HEK293 (cell line): ENCODE data around the gene ARHGEF11.

Experiments
- CTCF ChIA-PET: fragments of 350-600 bp; formaldehyde crosslinking; extraction: SDS; loops from one replicate; lab custom pipeline; 2021; ENCODE audit warnings: antibody characterized with exemption; lab: Yijun Ruan, JAX
- POLR2A ChIA-PET: fragments of 300-600 bp; formaldehyde crosslinking; extraction: SDS; loops from one replicate; lab custom pipeline; 2020; ENCODE audit warnings: antibody characterized with exemption, inconsistent platforms; lab: Yijun Ruan, JAX
- H3K27ac ChIP-seq: fragments of 200-500 bp; sonication (Bioruptor generic); 2 replicates; pipeline ENCODE4 v1.5.1; 2014; ENCODE audit warnings: low read depth, low read length, control low read depth, inconsistent platforms; ENCODE audit errors: extremely low read depth
- H3K36me3 ChIP-seq, 2 experiments: fragments of 200-500 bp in 1 of 2; sonication (Bioruptor generic) in 1 of 2; 1 replicate in 1 of 2; 2 replicates in 1 of 2; pipeline ENCODE4 v1.5.1; 2014 to 2017; ENCODE audit warnings: inconsistent platforms in 2 of 2, low read length in 2 of 2; ENCODE audit not compliant: control insufficient read depth in 2 of 2, insufficient read depth in 1 of 2
- H3K4me1 ChIP-seq: fragments of 200-500 bp; sonication (Bioruptor generic); 2 replicates; pipeline ENCODE4 v1.5.1; 2014; ENCODE audit warnings: mild to moderate bottlenecking, low read length, inconsistent platforms; ENCODE audit not compliant: control insufficient read depth, insufficient read depth
- H3K4me3 ChIP-seq: 2 replicates; pipeline ENCODE4 v1.5.1; 2011; ENCODE audit warnings: low read depth, mild to moderate bottlenecking, control low read depth, low read length, moderate library complexity
- H3K9me3 ChIP-seq: fragments of 200-500 bp; sonication (Bioruptor generic); 2 replicates; pipeline ENCODE4 v1.5.1; 2014; ENCODE audit warnings: low read depth, low read length, inconsistent platforms; ENCODE audit not compliant: control insufficient read depth, insufficient read depth
- BCL11A ChIP-seq: fragments of 450-650 bp; formaldehyde crosslinking; IDR thresholded peaks from 2 replicates; pipeline ENCODE4 v1.5.1; 2016; ENCODE audit warnings: low read depth, missing biosample characterization, missing genetic modification characterization
- SP2 ChIP-seq: fragments of 450-650 bp; formaldehyde crosslinking; IDR thresholded peaks from 2 replicates; pipeline ENCODE4 v1.5.1; 2016; ENCODE audit warnings: missing biosample characterization, missing genetic modification characterization
- ZBTB17 ChIP-seq: fragments of 450-650 bp; formaldehyde crosslinking; IDR thresholded peaks from 2 replicates; pipeline ENCODE4 v1.5.1; 2016; ENCODE audit warnings: missing biosample characterization, missing genetic modification characterization
- ZNF248 ChIP-seq: fragments of 450-650 bp; formaldehyde crosslinking; IDR thresholded peaks from 2 replicates; pipeline ENCODE4 v1.5.1; 2017; ENCODE audit warnings: missing biosample characterization, missing genetic modification characterization
- ZNF341 ChIP-seq: fragments of 450-650 bp; formaldehyde crosslinking; IDR thresholded peaks from 2 replicates; pipeline ENCODE4; 2016; ENCODE audit warnings: low read depth, missing biosample characterization, missing genetic modification characterization
- ZNF366 ChIP-seq: fragments of 450-650 bp; formaldehyde crosslinking; conservative IDR thresholded peaks from 2 replicates; pipeline ENCODE4 v1.5.1; 2016; ENCODE audit warnings: missing biosample characterization, missing genetic modification characterization
- ZNF48 ChIP-seq: fragments of 450-650 bp; formaldehyde crosslinking; IDR thresholded peaks from 2 replicates; pipeline ENCODE4 v1.5.1; 2016; ENCODE audit warnings: missing biosample characterization, missing genetic modification characterization
- ZNF518A ChIP-seq: fragments of 450-650 bp; formaldehyde crosslinking; conservative IDR thresholded peaks from 2 replicates; pipeline ENCODE4 v1.5.1; 2016; ENCODE audit warnings: low read depth, missing biosample characterization, missing genetic modification characterization
- ZNF561 ChIP-seq: fragments of 450-650 bp; IDR thresholded peaks from 2 replicates; pipeline ENCODE4 v1.5.1; 2018; ENCODE audit warnings: missing biosample characterization, missing genetic modification characterization, borderline replicate concordance
- ZNF645 ChIP-seq: fragments of 450-650 bp; formaldehyde crosslinking; IDR thresholded peaks from 2 replicates; pipeline ENCODE4; 2016; ENCODE audit warnings: missing biosample characterization, missing genetic modification characterization
- ZNF670 ChIP-seq: fragments of 450-650 bp; formaldehyde crosslinking; IDR thresholded peaks from 2 replicates; pipeline ENCODE4 v1.5.1; 2016; ENCODE audit warnings: missing biosample characterization, missing genetic modification characterization, low read depth
- ZNF843 ChIP-seq: fragments of 450-650 bp; formaldehyde crosslinking; IDR thresholded peaks from 2 replicates; pipeline ENCODE4 v1.5.1; 2016; ENCODE audit warnings: missing biosample characterization, missing genetic modification characterization
- TF ChIP-seq, protein P1 (sequence below): fragments of 450-650 bp; formaldehyde crosslinking; IDR thresholded peaks from 2 replicates; pipeline ENCODE4 v1.5.1; 2016; ENCODE audit warnings: missing biosample characterization, missing genetic modification characterization
- TF ChIP-seq, protein P2 (sequence below): fragments of 450-650 bp; formaldehyde crosslinking; IDR thresholded peaks from 2 replicates; pipeline ENCODE4 v1.5.1; 2017; ENCODE audit warnings: missing biosample characterization, missing genetic modification characterization

ARHGEF11 gene

GRCh38 chr1:156930483-156930882 lies 115.1 kb downstream of the ARHGEF11 start (continued):
- TF ChIP-seq, protein P1, sequence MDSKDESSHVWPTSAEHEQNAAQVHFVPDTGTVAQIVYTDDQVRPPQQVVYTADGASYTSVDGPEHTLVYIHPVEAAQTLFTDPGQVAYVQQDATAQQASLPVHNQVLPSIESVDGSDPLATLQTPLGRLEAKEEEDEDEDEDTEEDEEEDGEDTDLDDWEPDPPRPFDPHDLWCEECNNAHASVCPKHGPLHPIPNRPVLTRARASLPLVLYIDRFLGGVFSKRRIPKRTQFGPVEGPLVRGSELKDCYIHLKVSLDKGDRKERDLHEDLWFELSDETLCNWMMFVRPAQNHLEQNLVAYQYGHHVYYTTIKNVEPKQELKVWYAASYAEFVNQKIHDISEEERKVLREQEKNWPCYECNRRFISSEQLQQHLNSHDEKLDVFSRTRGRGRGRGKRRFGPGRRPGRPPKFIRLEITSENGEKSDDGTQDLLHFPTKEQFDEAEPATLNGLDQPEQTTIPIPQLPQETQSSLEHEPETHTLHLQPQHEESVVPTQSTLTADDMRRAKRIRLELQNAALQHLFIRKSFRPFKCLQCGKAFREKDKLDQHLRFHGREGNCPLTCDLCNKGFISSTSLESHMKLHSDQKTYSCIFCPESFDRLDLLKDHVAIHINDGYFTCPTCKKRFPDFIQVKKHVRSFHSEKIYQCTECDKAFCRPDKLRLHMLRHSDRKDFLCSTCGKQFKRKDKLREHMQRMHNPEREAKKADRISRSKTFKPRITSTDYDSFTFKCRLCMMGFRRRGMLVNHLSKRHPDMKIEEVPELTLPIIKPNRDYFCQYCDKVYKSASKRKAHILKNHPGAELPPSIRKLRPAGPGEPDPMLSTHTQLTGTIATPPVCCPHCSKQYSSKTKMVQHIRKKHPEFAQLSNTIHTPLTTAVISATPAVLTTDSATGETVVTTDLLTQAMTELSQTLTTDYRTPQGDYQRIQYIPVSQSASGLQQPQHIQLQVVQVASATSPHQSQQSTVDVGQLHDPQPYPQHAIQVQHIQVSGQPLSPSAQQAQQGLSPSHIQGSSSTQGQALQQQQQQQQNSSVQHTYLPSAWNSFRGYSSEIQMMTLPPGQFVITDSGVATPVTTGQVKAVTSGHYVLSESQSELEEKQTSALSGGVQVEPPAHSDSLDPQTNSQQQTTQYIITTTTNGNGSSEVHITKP (tag by site-specific recombination) = no peak
- TF ChIP-seq ZNF248 (tag by site-specific recombination) (no peak), ZNF843 (no peak), ZNF48 (no peak)
- TF ChIP-seq, protein P2, sequence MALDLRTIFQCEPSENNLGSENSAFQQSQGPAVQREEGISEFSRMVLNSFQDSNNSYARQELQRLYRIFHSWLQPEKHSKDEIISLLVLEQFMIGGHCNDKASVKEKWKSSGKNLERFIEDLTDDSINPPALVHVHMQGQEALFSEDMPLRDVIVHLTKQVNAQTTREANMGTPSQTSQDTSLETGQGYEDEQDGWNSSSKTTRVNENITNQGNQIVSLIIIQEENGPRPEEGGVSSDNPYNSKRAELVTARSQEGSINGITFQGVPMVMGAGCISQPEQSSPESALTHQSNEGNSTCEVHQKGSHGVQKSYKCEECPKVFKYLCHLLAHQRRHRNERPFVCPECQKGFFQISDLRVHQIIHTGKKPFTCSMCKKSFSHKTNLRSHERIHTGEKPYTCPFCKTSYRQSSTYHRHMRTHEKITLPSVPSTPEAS (tag by site-specific recombination) = no peak

DNA sequence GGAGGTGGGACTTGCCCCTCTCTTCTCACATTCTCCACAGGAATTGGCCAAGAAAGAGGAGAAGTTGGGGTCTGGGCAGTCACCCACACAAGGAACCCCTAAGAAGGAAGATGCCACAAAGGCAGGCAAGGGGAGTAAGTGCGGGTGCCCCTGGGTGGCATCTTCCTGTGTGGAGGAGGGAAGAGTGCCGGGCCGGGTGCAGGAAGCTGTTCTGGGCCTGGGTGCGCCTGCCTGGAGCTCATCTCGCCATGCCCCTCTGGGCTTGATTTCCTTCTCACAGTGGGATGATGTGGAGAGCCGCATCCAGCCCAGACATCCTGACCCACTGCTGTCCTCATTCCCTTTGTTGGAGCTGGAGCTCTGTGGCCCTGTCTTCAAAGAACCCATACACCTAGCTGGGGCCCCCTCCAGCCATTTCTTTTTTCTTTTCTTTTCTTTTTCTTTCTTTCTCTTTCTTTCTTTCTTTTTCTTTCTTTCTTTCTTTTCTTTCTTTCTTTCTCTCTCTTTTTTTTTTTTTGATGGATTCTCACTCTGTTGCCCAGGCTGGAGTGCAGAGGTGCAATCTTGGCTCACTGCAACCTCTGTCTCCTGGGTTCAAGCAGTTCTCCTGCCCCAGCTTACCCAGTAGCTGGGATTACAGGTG lies 115.8 kb downstream of the ARHGEF11 start:
- H3K9me3 ChIP-seq = no peaks in the 10 kb centered on the region
- ChIA-PET CTCF (interaction anchor here (2.6 to 11.9 kb wide), 4 partner anchors 39 to 203 kb away, joined by 14 to 199 read pairs (median 35); partner anchors contain the start of genes NTRK1 and PEAR1), POLR2A (interaction anchor here (0.6 to 0.7 kb wide), 2 partner anchors 28 to 472 kb away, joined by 3 to 4 read pairs; no protein-coding TSS in a partner anchor)
- H3K4me3 ChIP-seq = no peak overlapping the region
- TF ChIP-seq ZNF561 (tag by site-specific recombination) = no peak
- TF ChIP-seq BCL11A (tag by site-specific recombination) = no peak
- no peak for TF ChIP-seq ZBTB17 (tag by site-specific recombination)
- peak; percentile 38; the same call in 1 of the 2 replicates for TF ChIP-seq SP2 (tag by site-specific recombination)
- peak; percentile 79 for TF ChIP-seq ZNF366 (tag by site-specific recombination)
- TF ChIP-seq ZNF670 (tag by site-specific recombination) = no peak
- TF ChIP-seq ZNF341 (tag by site-specific recombination) = no peak
- no peak for TF ChIP-seq ZNF518A (tag by site-specific recombination)
- TF ChIP-seq ZNF645 (tag by site-specific recombination) = no peak
- no peaks in the 10 kb centered on the region; the same call in 1 of the 2 replicates for H3K4me1 ChIP-seq
- no peak overlapping the region for H3K27ac ChIP-seq
- peaks cover 0 to 9% of the 10 kb centered on the region in 2 experiments; a peak in 1 of 3 replicates for H3K36me3 ChIP-seq
